ENCODE results near the gene NKPD1. TPM values are rescaled to one million over a fixed set of nuclear protein-coding genes. Genes with fewer than 3 reads are reported as not detected.

NKPD1 gene
- total and polyA plus RNA-seq, 2 experiments from 2014 or later, result 0.24 to 1.3 TPM

DNA sequence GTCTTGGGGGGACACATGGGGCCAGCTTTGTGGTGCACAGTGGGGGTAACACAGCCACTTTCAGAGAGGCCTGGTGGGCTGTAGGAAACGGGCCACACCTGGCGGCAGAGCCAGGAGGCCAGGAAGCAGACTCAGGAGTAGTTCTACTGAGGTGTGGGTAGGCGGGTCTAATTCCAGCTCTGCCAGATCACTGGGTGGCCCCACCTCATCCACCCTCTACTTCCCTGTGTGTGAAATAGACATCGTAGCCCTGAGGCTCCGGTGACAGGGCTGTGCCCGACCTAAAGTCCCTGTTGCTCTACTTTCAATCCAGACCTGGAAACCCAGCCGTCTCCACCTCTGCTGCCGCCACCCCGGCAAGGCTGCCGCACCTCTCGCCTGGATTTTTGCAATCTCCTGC is 4.0 kb downstream of the NKPD1 start:
- H3K4me1 Mint-ChIP-seq, result peaks cover 19% of the 10 kb centered on the region
- Histone ChIP-seq H3K4me2 (no peak overlapping the region), H3K4me1 (ENCODE audit: insufficient read depth) (no peaks in the 10 kb centered on the region; the same call in 1 of the 2 replicates), H3K79me2 (replicated peaks; ENCODE audit: insufficient read depth) (no peaks in the 10 kb centered on the region), H3K4me3 (no peak overlapping the region), H4K20me1 (replicated peaks; ENCODE audit: insufficient read depth) (no peaks in the 10 kb centered on the region; the same call in 1 of the 2 replicates), H3K27ac (ENCODE audit: low read depth) (no peak overlapping the region), H3F3A (replicated peaks; ENCODE audit: low read depth) (0 out of 2 replicates have a peak, but pooled peaks cover 6% of the 10 kb centered on the region), H3K36me3 (ENCODE audit: insufficient read depth) (no peaks in the 10 kb centered on the region), H3K27me3 (ENCODE audit: insufficient read depth) (peaks cover 37% of the 10 kb centered on the region), H3K9me2 (ENCODE audit: insufficient read depth) (no peaks in the 10 kb centered on the region), H2AFZ (no peak overlapping the region)
- H3K9me3 Mint-ChIP-seq, result peaks cover 7% of the 10 kb centered on the region; the same call in 2 of the 3 replicates
- no peak for DNase-seq (ENCODE audit: low spot score)
- no peak overlapping the region; the same call in 2 of the 3 replicates for H3K4me3 Mint-ChIP-seq
- ATAC-seq, result no peak
- H3K27ac Mint-ChIP-seq, result no peak overlapping the region
- peaks cover 47% of the 10 kb centered on the region for H3K27me3 Mint-ChIP-seq (ENCODE audit: insufficient read depth, low read depth, poor library complexity)
- TF ChIP-seq JUNB (IDR thresholded peaks at IDR 0.05; ENCODE audit: unreplicated experiment) (no peak), ZNF114 (CRISPR knock-in tag; IDR thresholded peaks at IDR 0.05) (no peak), ZNF331 (CRISPR knock-in tag; IDR thresholded peaks at IDR 0.05; ENCODE audit: low read depth) (no peak)
- no peaks in the 10 kb centered on the region; the same call in 2 of the 3 replicates for H3K36me3 Mint-ChIP-seq (ENCODE audit: low read depth)

DNA sequence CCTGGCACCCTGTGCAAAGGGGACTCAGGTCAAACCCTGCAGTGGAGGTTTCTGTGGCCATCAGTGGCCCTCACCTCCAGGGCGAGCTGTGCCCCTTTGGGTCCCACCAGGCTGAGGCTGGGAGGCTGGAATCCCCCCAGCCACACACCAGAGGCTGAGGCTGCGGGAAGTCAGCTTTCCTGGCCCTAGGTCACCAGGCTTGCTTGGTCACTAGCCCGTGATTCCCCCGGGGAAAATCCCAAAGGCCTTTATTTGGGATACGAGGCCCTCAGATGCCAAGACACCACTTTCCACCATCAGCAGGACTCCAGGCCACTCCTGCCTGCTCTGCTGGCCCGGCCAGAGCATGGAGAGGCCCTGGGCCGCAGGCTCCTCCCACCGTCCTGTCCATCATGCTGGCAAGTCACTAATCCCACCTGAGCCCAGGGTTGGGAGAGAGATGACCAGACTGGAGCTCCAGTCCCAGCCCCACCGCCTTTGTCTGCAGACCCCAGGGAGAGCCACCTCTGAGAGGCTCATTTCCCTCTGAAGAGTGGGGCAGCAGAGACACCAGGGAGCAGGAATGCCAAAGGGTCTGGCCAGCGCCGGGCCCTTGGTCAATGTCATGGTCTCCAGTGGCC is 4.7 kb downstream of the NKPD1 start:
- no peak overlapping the region for H3K4me3 ChIP-seq
- ATAC-seq (peak; percentile 3; the same call in 1 of the 3 replicates), DNase-seq (ENCODE audit: low spot score) (peak; percentile 54)
- H3K27ac ChIP-seq (ENCODE audit: low read depth), result no peak overlapping the region
- peaks cover 43% of the 10 kb centered on the region for H3K27me3 ChIP-seq (ENCODE audit: insufficient read depth)
- Mint-ChIP-seq H3K27me3 (ENCODE audit: insufficient read depth, low read depth, poor library complexity) (peaks cover 53% of the 10 kb centered on the region), H3K9me3 (peaks cover 10% of the 10 kb centered on the region; the same call in 2 of the 3 replicates), H3K4me1 (peaks cover 19% of the 10 kb centered on the region), H3K4me3 (no peak overlapping the region), H3K27ac (no peak overlapping the region), H3K36me3 (ENCODE audit: low read depth) (no peaks in the 10 kb centered on the region; the same call in 2 of the 3 replicates)
- 0 out of 2 replicates have a peak, but pooled peaks cover 6% of the 10 kb centered on the region for H3F3A ChIP-seq (replicated peaks; ENCODE audit: low read depth)
- H4K20me1 ChIP-seq (replicated peaks; ENCODE audit: insufficient read depth), result no peaks in the 10 kb centered on the region; the same call in 1 of the 2 replicates
- H3K36me3 ChIP-seq (ENCODE audit: insufficient read depth), result no peaks in the 10 kb centered on the region
- H3K79me2 ChIP-seq (replicated peaks; ENCODE audit: insufficient read depth), result no peaks in the 10 kb centered on the region
- H3K9me2 ChIP-seq (ENCODE audit: insufficient read depth), result no peaks in the 10 kb centered on the region
- no peak overlapping the region for H2AFZ ChIP-seq
- no peak overlapping the region for H3K4me2 ChIP-seq
- no peaks in the 10 kb centered on the region; the same call in 1 of the 2 replicates for H3K4me1 ChIP-seq (ENCODE audit: insufficient read depth)
- TF ChIP-seq ZNF114 (CRISPR knock-in tag; IDR thresholded peaks at IDR 0.05) (no peak), NANOG (IDR thresholded peaks at IDR 0.05; ENCODE audit: borderline replicate concordance) (no peak), POLR2AphosphoS5 (IDR thresholded peaks at IDR 0.05; ENCODE audit: low read depth) (no peak), EZH2 (IDR thresholded peaks at IDR 0.05; ENCODE audit: low read depth, unreplicated experiment) (no peak), CREB1 (CRISPR knock-in tag; IDR thresholded peaks at IDR 0.05; ENCODE audit: low read depth) (no peak), STAT1 (IDR thresholded peaks at IDR 0.05; ENCODE audit: unreplicated experiment) (no peak), EZH2phosphoT487 (IDR thresholded peaks at IDR 0.05; ENCODE audit: unreplicated experiment) (no peak)
- TF ChIP-seq, protein P1, sequence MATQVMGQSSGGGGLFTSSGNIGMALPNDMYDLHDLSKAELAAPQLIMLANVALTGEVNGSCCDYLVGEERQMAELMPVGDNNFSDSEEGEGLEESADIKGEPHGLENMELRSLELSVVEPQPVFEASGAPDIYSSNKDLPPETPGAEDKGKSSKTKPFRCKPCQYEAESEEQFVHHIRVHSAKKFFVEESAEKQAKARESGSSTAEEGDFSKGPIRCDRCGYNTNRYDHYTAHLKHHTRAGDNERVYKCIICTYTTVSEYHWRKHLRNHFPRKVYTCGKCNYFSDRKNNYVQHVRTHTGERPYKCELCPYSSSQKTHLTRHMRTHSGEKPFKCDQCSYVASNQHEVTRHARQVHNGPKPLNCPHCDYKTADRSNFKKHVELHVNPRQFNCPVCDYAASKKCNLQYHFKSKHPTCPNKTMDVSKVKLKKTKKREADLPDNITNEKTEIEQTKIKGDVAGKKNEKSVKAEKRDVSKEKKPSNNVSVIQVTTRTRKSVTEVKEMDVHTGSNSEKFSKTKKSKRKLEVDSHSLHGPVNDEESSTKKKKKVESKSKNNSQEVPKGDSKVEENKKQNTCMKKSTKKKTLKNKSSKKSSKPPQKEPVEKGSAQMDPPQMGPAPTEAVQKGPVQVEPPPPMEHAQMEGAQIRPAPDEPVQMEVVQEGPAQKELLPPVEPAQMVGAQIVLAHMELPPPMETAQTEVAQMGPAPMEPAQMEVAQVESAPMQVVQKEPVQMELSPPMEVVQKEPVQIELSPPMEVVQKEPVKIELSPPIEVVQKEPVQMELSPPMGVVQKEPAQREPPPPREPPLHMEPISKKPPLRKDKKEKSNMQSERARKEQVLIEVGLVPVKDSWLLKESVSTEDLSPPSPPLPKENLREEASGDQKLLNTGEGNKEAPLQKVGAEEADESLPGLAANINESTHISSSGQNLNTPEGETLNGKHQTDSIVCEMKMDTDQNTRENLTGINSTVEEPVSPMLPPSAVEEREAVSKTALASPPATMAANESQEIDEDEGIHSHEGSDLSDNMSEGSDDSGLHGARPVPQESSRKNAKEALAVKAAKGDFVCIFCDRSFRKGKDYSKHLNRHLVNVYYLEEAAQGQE (IDR thresholded peaks at IDR 0.05; ENCODE audit: unreplicated experiment), result no peak
- TF ChIP-seq, protein P2, sequence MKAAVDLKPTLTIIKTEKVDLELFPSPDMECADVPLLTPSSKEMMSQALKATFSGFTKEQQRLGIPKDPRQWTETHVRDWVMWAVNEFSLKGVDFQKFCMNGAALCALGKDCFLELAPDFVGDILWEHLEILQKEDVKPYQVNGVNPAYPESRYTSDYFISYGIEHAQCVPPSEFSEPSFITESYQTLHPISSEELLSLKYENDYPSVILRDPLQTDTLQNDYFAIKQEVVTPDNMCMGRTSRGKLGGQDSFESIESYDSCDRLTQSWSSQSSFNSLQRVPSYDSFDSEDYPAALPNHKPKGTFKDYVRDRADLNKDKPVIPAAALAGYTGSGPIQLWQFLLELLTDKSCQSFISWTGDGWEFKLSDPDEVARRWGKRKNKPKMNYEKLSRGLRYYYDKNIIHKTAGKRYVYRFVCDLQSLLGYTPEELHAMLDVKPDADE (IDR thresholded peaks at IDR 0.05), result no peak
- TF ChIP-seq, protein P3, sequence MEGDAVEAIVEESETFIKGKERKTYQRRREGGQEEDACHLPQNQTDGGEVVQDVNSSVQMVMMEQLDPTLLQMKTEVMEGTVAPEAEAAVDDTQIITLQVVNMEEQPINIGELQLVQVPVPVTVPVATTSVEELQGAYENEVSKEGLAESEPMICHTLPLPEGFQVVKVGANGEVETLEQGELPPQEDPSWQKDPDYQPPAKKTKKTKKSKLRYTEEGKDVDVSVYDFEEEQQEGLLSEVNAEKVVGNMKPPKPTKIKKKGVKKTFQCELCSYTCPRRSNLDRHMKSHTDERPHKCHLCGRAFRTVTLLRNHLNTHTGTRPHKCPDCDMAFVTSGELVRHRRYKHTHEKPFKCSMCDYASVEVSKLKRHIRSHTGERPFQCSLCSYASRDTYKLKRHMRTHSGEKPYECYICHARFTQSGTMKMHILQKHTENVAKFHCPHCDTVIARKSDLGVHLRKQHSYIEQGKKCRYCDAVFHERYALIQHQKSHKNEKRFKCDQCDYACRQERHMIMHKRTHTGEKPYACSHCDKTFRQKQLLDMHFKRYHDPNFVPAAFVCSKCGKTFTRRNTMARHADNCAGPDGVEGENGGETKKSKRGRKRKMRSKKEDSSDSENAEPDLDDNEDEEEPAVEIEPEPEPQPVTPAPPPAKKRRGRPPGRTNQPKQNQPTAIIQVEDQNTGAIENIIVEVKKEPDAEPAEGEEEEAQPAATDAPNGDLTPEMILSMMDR (conservative IDR thresholded peaks at IDR 0.05; ENCODE audit: low read depth in 2 of 2), result no peak
